ENCODE data around the gene AJM1.

GRCh38 chr9:136799079-136799853, 43.0 kb upstream of the AJM1 start:
- TF ChIP-seq CTCF (IDR thresholded peaks at IDR 0.05) (no peak), EZH2 (IDR thresholded peaks at IDR 0.05) (no peak), EZH2phosphoT487 (IDR thresholded peaks at IDR 0.05) (no peak)
